ENCODE results near the gene CNNM3.

DNA sequence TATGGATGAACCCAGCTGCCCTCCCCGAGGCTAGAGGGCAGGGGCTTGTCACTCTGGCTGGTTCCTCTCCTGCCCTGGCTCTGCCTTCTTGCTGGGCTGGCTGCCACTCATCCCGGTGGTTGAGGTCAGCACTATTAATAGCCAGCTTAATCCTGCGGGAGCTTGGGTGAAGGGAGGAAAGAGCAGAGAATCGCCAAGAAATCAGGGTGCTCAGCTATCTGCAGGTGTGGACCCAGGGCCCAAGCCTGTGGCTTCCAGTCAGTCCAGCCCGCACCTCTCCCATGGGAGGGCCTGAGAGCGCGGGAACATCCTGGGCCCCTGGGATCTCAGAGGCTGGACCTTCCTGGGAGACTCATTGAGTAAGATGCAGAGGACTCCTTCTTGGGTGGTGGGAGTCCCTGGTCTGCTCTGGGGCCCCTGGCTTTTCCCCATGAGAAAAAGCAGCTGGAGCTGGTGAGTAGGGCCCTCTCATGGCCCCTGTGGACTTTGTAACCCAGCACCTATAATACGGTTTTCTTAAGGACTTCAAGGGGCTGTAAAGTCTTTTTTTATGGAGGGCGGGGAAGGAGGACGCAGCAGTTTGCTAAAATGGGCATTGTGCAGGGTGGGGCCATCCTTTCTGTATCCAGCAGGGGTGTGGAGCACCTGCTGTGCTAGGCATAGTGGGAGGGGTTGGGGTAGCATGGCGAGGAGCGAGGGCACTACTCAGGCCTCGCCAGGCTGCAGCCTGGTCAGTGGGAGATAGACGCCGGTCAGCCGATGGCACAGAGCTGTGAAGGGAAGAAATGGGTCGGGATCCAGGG lies 27.4 kb upstream of the CNNM3 start:
- TF ChIP-seq POLR2A (IDR thresholded peaks at IDR 0.05; ENCODE audit: low read length) = no peak
- TF ChIP-seq GATA1 (IDR thresholded peaks at IDR 0.05; ENCODE audit: low read depth, low read length) = no peak
